GM19468 (cell line): ENCODE data around the gene EFNA4.
A peak's percentile ranks its signal among the peaks of the same experiment; 100 is the strongest.

ENCODE experiments used
- ATAC-seq: cut with Tn5 transposase; IDR thresholded peaks from one replicate; pipeline ENCODE4 v1.9.1; 2021; ENCODE audit warnings: mild to moderate bottlenecking, moderate library complexity, moderate number of reproducible peaks; ENCODE audit not compliant: unreplicated experiment; ENCODE audit errors: extremely low read depth

Gene EFNA4

DNA sequence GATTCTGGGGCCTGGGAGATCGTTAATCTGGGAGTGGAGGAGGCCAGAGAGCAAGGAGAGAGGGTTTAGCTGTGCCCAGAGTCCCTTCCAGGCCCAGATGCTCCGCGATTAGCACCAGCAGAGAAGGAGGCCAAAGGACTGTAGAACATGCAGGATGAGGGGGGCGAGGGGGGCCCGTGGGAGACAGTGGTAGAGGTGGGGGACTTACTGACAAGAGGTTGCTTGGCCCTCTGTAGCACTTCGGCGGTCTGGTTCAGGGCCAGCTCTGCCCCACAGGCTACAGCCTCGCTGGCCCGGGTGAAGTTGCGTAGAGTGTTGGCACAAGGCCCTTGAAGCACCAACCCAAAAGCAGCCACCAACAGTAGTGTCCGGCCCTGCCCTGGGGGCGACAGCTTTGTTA lies 30.7 kb upstream of the EFNA4 start:
- no peak for ATAC-seq

DNA sequence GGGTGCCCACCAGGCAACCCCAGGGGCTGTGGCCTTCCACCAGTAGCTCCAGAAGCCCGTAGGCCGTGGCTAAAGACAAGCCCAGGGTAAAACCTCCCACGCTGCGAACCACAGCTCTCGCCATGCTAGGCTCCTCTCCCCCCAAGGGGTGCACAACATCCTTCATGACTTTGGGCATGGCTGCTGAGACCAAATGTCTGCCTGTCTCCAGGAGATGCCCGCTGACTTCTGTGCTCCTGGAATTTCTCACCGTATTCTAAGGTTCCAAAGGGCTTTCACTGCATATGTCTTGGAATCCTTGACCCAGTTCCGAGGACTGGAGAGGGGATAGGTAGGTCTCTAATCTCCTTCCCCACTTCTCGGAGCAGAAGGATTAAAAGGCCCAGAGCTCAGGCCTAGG lies 30.0 kb upstream of the EFNA4 start, which contains the start of the genes DCST1 and DCST2:
Gene DCST1, plus strand, starts transcription at position 301 of the 400 bp plus-strand sequence. CDS start 213 bp downstream, outside the sequence.
Gene DCST2, minus strand, starts transcription at position 258 of the 400 bp plus-strand sequence. Its CDS starts 80 bp downstream, at position 178.
- ATAC-seq: no peak

DNA sequence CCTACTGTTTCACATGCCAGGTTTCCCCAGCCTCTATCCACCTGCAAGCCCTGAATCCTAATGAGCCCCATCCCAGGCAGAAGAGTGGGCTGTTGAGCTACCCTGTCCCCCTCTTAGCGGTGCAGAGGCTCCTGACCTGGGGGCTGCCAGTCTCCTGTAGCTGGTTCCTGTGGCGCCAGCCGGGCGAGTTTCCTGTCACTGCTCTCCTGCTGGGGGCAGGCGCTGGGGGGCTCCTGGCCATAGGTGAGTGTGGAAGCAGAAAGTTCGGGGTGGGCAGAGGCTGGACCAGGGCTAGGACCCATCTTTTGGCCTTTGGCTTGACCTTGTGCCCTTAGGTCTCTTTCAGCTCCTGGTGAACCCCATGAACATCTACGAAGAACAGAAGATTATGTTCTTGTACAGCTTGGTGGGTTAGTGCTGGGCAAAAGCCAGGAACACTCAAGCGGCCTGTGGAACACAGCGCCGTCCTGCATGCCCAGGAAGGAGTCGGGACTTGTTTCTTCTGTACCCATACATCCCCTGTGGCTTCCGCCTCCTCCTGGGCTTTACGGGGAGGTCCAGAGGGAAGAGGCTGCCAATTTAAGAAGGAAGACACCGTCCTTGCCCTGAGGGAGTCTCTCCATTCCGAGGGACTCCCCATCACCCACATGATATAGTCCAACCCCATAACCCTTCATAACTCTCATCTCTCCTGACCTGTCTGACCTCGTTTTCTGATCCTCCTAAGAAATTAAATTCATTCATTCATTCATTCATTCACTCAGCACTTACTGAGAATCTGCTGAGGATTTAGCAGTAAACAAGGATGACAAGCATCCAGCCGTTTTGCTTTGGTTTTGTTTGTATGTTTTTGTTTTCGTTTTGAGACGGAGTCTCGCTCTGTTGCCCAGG lies 29.0 kb upstream of the EFNA4 start:
- no peak for ATAC-seq

DNA sequence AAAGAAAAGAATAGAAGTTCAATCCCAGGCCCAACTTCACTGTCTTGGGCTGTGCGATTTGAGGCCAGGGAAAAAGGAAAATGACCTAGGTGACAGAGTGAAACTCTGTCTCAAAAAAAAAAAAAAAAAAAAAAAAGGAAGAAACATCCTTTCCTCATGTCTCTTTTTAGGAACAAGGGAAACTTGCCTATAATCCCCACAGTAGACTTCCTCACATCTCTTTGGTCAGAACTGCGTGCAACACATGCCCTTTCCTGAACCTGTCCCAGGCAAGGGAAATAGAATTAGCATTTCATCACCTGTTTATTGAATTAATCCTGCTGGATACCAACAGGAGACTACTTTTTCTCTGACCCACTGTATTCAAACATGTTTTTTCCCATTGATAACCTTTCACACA lies 27.6 kb upstream of the EFNA4 start:
- no peak for ATAC-seq

DNA sequence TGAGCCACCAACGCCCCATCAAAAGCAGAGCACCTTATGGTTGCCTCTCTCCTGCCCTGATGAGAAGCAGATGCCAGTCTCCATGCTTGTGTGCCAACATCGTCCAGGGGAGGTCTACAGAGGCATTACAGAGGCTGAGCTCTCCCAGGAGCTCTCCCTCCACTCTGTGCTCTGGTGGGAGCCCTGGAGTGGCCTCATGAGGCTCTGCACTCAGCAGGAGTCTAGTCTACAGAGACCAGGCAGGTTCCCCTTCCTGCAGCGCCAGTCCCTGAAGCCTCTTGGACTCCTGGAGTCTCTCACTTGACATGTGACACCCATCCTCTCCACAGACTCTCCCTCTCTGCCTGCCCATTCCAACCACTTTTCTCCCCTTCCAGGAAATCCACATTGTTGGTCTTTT lies 26.5 kb upstream of the EFNA4 start:
- ATAC-seq: no peak

DNA sequence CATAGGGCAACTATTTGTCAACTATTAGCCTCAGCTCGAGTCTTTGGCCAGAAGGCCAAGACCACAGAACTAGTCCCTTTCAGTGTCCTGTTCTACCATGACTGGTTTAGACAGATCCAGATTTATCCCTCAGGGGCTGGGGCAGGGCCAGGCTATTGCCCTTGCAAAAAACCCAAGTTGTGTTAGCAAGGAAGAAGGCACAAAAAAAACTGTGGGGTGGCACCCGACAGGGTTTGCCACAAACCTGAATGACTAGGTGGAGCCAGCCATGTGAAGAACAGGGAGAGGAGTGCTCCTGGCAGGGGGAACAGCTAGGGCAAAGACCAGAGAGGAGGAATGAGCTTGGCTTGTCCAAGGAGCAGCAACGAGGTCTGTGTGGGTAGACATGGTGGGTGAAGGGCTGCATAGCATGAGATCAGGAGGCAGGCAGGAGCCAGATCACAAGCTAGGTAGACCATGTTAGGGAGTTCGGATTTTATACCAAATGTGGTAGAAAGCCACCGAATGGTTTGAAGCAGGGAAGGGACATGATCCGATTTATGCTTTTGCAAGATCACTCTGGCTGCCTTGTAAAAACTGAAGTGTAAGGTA lies 25.6 kb upstream of the EFNA4 start:
- no peak for ATAC-seq

DNA sequence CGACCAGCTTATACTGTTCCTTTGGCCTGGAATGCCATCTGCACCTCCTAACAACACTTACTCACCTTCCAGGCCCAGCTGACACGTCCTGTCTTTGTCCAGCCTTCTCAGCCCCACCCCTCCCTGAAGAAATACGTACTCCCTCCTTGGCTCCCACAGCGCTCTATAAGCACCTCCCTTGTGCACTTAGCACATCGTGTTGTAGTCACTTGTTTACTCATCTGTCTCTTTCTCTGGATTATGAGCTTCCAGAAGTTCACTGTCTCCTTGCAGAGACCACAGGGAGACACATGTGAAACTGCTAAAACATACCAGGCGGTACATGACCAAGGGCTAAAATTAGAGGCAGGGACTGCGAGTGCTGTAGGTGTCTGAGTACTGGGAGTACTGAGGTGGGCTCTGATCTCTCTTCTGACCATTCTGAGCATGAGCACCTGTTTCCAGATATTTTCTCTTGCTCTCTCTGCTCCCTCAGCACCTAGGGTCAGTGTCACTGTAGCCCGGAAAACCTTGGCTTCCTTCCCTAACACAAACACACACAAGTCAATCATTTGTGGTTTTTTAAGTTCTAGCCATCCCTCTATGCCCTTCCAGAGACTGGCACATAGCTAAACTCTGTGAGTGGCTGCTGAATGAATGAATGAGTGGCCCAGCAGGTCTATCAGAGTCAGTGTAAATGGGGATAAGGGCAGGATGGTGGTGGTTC lies 24.8 kb upstream of the EFNA4 start:
- ATAC-seq: no peak

DNA sequence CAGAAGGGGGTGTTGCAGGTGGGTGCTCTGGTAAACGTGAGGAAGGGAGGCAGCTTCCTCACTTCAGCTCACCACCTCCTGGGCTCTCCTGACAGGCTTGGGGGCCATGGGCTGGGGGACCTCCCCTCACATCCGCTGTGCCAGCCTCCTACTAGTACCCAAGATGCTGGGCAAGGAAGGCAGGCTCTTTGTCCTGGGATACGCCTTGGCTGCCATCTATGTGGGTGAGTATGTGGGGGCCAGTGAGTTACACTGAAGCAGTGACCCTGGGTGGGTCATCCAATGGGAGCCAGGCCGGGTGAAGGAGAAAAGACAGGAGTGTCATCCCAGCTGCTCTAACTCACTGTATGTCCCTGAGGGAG lies 24.3 kb upstream of the EFNA4 start:
- ATAC-seq: no peak

DNA sequence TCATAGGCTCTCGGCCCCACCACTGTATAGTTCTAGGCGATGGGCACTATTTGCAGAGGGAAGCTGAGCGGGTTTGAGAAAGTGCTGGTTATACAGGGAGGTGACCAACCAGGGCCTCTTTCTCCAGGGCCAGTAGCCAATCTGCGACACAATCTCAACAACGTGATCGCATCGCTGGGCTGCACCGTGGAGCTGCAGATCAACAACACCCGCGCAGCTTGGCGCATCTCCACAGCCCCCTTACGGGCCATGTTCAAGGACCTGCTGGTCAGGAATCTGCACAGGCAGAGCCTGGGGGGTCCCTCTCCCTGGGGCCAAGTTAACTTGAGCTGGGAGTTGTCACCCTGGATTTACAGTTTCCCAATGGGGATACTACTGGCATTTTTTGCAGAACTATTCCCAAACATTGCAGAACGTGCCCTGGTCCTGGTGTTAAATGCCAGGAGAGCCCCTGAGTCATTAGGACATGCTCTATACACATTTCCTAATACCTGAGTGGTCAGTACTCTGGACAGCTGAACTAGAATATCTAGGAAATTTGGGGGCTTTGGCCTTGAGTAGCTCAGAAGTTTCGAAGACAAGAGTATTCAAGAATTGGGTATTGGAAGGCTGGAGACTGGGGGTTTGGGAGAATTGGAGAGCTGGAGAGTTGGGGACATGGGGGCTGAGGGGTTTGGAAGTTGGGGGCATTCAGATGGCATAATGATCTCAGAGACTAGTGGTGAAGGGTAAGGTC lies 23.0 kb upstream of the EFNA4 start:
- ATAC-seq: no peak

DNA sequence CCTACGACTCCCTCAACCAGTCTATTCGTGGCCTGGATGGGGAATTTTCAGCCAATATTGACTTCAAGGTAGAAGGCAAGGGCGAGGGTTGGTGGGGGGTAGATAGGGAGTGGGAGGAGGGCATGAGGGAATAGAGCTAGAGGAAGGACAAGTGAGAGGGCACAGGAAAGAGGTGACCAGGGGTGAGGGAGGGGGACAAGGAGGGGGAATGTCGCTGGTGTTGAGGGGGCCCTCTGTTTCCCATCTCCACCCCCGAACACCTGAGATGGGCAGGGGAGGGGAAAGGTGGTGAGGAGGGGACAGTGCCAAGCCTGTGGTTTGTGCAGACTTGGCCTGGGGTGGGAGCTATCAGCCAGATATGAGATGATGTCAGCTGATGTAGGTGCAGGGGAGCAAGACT lies 20.8 kb upstream of the EFNA4 start:
- no peak for ATAC-seq

DNA sequence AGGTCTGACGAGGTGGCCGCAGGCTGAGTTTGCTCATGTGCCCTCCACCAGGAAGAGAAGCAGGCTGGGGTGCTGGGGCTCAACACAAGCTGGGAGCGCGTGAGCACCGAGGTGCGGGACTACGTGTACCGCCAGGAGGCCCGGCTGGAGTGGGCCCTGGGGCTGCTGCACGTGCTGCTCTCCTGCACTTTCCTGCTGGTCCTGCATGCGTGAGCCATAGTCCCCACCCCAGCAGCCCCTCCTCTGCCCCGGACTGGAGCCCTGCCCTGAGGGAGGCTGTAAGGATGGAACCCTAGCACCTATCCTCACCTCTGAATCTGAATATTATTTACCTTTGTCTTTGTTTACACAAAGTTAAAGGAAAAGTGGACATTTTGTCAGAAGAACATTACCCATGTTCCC lies 20.2 kb upstream of the EFNA4 start:
- ATAC-seq: no peak

DNA sequence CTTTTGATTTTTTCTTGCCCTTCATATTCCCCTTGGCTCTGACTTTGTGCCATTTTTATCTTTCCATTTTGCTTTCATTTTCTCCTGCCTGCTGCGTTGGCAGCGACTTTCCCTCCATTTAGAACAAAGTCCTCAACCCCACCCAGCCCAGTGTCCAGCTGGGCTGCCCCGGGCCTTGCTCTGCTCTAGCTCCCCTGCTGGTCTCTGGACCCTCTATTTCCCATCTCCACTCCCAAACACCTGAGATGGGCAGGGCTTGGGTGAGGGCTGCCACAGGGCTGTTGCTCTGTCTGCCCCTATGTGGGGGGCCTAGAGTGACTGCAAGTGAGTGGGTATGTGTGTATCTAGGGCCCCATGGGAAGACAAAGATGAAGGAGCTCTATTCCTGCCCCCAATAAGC lies 19.7 kb upstream of the EFNA4 start:
- ATAC-seq: no peak

DNA sequence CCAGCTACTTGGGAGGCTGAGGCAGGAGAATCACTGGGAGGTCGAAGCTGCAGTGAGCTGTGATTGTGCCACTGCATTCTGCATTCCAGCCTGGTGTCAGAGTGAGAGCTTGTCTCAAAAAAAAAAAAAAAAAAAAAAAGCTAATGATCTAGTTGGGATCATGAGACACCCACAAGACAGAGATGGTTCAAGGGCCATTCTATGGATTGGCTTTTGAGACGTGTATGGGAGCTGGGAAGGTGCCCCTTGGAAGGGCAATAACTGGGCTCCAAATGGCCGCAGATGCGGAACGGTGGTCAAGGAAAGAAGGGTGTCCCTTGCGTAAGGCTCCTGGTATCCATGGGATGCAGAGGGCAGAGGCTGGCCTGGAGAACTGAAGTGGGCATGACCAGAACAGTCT lies 19.2 kb upstream of the EFNA4 start:
- no peak for ATAC-seq

DNA sequence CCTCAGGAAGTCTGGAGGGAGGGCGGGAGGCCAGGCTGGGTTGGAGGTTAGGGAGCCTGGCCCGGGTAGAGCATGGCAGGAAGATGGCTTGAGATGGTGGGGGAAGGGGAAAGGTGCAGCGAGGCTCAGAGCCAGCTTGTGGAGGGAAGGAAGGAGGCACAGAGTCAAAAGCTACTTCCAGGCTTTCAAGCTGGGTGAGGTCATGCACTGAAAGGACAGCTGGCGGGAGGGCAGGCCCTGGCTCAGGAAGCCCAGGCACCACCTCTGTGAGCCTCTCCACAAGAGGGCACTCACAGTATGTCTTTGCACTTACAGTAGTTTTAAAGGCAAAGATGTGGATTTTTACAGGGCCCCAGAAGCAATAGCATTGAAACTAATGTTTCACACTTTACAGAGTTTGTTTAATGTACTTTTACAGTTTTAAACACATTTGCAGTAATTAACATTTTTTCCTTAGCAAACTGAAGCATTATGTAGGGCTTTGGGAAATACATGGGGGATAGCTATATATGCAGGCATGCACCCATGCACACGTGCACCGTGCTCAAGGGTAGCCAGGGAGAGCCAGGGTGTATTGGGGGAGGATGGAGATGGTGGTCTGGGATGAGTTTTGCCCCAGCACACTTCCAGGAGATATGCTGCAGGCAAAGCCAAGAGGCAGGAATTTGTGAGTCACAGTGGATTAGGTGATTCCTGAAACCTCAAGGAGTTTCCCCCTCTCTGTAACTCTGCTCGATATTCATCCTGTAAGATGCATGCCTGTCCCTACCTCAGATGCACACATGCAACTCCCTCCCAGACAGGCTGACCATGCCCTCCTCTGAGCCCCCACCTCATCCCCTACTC lies 18.5 kb upstream of the EFNA4 start:
- ATAC-seq: no peak

DNA sequence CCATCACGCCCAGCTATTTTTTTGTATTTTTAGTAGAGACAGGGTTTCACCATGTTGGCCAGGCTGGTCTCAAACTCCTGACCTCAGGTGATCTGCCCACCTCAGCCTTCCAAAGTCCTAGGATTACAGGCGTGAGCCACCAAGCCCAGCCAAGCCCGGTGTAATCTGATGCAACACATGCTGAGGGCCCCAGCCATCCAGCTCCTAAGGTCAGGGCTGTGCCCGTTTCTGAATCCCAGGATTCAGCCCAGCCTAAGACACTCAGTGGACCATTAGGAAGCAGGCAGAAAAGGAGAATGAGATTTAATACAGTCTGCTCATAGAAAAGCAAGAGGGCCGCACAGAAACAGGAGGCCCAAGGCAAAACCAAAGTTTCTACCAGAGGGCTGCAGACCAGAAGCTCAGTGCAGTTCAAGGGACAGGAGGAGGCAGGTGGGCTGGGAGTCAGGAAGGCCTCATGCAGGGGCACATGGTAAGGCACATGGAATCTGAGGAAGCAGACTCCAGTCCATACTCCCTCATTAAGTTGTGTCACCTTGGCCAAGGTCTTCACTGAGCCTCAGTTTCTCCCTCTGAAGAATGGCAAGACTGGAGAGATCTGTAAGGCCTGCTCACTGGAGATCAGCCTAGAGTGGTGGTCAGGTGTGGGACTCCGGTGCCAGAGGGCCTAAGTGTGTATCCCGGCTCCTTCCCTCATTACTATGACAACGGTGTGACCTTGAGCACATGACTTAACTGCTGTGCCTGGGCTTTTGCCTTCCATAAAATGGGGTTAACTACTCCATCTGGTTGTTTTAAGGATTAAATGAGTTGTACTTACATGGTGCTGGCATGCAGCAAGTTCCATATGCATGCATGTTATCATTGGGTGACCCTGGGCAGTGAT lies 14.8 kb upstream of the EFNA4 start:
- no peak for ATAC-seq

DNA sequence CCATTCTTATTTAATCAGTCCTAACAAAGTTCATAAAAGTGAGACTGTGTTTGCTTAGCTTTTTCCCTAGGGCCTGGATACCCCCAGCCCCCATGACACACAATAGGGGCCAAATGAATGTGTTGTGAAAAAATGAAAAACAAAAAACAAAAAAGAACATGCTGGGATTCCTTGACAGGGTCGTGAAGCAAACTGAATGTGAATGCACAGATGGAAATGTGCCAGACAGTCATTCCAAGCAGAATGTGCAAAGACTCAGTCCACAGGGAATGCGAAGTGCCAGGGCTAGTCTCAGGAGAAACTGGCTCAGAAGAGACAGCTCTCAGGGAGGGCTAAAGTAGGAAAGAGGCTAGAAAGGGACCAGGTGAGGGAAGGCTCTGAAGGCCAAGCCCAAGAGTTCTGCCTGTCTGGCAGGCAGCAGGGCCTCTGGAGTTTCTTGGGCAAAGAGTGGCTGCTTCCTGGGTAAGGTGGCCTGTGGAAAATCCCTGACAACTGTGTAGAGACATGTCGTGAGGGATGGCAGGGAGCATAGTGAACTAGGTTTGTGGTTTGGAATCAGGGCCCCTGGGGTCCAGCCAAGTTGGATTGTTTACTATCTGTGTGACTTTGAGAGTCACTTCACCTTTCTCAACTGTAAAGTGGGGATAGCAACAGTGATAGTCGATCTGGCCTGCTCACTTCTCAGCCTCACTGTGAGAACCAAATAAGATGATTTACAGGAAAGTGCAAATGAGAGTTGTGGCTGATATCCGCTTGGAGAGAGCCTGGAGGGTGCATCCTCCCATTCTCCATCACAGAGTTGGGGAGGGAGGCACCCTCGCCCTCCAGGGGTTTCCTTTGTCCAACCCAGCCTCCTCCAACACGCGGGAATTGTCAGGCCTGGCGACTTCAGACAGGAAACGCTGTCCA lies 13.6 kb upstream of the EFNA4 start:
- ATAC-seq: no peak

DNA sequence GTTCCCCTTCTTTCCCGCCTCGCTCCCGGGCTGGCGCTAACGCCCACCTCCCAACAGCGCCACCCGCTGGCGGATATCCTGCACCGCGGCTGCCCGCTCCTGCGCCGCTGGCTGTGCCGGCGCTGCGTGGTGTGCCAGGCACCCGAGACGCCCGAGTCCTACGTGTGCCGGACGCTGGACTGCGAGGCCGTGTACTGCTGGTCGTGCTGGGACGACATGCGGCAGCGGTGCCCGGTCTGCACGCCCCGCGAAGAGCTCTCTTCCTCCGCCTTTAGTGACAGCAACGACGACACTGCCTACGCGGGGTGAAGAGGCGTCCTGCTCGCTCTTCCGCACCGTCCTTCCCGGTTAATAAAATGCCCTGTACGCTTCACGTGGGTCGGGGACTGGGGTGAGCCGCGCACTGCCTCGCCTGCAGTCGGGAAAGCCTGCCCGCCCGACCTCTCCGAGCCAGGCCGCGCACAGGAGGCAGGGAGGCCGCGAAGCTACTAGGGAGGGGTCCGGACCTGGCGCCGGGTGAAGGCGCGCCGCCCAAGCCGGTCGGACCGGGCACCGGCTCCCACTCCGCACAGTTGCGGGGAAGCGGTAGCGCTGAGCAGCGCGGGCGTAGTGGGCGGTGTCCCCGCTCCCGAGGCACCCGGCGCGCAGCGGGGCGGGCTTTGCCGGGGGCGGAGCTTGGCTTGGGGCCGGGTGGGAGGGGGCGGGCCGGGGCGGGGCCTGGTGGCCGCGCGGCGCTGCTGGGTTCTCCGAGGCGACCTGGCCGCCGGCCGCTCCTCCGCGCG lies 12.8 kb upstream of the EFNA4 start, which contains the start of gene ADAM15:
Gene ADAM15, plus strand, starts transcription at position 757 of the 782 bp plus-strand sequence. CDS start 71 bp downstream, outside the sequence.
- ATAC-seq: peak; percentile 25
